Panc1 (cell line): Measurements from ENCODE around the gene EFCAB8.

Source experiments
- POLR2AphosphoS5 ChIP-seq: IDR thresholded peaks from 2 replicates; pipeline ENCODE4 v1.6.1; 2012; ENCODE audit warnings: mild to moderate bottlenecking, low read depth, low read length, moderate library complexity
- SIN3A ChIP-seq: IDR thresholded peaks from 2 replicates; pipeline ENCODE4 v1.6.1; 2012; ENCODE audit warnings: low read depth, mild to moderate bottlenecking, low read length, moderate library complexity, borderline replicate concordance; ENCODE audit not compliant: insufficient read depth
- TF ChIP-seq, protein P1 (sequence below): fragments of 450-650 bp; IDR thresholded peaks from 2 replicates; pipeline ENCODE4 v1.5.1; 2017; ENCODE audit warnings: mild to moderate bottlenecking
- TF ChIP-seq, protein P2 (sequence below), 2 experiments: IDR thresholded peaks; 2 replicates each; pipeline ENCODE4 v1.6.1; 2011 to 2012; ENCODE audit warnings: low read depth in 2 of 2, control low read depth in 1 of 2, low read length in 1 of 2, mild to moderate bottlenecking in 1 of 2, moderate library complexity in 1 of 2; ENCODE audit not compliant: insufficient read depth in 1 of 2

DNA sequence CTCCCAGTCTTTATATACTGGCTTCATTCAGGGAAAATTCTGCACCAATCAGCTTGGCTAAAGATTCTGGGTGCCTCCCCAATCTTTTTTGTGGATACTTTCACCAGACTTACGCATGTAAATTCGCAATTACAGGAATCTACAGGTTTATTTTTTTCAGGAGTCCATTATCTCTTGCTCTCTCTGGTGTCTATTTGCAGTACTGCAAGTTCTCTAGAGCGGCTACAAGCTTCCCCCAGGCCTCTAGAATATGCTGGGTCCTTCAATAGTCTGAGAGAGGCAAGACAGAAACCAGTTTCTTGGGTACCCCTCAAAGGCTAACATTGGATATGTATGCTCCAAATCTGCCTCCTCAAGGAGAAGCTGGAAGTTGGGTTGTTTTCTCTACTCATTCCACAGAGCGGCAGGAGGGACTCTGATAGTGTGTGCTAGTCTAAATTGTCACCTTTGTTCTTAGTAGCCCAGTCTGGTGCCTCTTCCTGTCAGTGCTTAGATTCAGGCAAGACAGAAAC lies 87.0 kb downstream of the EFCAB8 start:
- TF ChIP-seq, protein P1, sequence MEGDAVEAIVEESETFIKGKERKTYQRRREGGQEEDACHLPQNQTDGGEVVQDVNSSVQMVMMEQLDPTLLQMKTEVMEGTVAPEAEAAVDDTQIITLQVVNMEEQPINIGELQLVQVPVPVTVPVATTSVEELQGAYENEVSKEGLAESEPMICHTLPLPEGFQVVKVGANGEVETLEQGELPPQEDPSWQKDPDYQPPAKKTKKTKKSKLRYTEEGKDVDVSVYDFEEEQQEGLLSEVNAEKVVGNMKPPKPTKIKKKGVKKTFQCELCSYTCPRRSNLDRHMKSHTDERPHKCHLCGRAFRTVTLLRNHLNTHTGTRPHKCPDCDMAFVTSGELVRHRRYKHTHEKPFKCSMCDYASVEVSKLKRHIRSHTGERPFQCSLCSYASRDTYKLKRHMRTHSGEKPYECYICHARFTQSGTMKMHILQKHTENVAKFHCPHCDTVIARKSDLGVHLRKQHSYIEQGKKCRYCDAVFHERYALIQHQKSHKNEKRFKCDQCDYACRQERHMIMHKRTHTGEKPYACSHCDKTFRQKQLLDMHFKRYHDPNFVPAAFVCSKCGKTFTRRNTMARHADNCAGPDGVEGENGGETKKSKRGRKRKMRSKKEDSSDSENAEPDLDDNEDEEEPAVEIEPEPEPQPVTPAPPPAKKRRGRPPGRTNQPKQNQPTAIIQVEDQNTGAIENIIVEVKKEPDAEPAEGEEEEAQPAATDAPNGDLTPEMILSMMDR = peak; percentile 73
- TF ChIP-seq SIN3A = no peak
- TF ChIP-seq POLR2AphosphoS5 = no peak
- TF ChIP-seq, protein P2, sequence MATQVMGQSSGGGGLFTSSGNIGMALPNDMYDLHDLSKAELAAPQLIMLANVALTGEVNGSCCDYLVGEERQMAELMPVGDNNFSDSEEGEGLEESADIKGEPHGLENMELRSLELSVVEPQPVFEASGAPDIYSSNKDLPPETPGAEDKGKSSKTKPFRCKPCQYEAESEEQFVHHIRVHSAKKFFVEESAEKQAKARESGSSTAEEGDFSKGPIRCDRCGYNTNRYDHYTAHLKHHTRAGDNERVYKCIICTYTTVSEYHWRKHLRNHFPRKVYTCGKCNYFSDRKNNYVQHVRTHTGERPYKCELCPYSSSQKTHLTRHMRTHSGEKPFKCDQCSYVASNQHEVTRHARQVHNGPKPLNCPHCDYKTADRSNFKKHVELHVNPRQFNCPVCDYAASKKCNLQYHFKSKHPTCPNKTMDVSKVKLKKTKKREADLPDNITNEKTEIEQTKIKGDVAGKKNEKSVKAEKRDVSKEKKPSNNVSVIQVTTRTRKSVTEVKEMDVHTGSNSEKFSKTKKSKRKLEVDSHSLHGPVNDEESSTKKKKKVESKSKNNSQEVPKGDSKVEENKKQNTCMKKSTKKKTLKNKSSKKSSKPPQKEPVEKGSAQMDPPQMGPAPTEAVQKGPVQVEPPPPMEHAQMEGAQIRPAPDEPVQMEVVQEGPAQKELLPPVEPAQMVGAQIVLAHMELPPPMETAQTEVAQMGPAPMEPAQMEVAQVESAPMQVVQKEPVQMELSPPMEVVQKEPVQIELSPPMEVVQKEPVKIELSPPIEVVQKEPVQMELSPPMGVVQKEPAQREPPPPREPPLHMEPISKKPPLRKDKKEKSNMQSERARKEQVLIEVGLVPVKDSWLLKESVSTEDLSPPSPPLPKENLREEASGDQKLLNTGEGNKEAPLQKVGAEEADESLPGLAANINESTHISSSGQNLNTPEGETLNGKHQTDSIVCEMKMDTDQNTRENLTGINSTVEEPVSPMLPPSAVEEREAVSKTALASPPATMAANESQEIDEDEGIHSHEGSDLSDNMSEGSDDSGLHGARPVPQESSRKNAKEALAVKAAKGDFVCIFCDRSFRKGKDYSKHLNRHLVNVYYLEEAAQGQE (IDR thresholded peaks at IDR 0.05; ENCODE audit: insufficient read depth in 1 of 2, low read depth in 2 of 2, low read length in 1 of 2) = no peak
